HK-2 (cell line): ENCODE results near the gene ZEB2.

ENCODE experiments used
- DNase-seq: peaks from one replicate; pipeline ENCODE4 v3.0.0-alpha.2; 2018; ENCODE audit not compliant: unreplicated experiment

The ZEB2 gene

GRCh38 chr2:144513388-144514101, 6.4 kb downstream of the ZEB2 start:
- no peak for DNase-seq

GRCh38 chr2:144512891-144513351, 7.0 kb downstream of the ZEB2 start:
- no peak for DNase-seq

DNA sequence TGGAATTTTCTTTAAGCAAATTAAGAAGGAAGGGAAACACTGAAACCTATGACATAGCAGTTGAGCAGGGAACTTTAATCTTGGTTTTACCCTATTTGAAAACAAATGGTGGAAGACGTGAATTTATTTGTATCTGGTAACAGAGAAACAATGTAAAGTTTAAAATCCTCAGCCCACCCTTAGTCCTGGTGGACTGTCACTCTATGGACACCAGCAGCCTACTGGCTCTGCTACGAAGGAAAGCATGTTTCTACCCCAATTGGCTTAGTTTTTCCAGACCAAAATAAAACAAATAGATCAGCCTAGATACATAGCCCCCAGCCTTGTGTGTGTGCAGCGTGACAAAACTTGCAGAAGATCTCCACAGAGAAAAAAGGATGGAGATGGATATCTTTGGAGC, 7.4 kb downstream of the ZEB2 start:
- no peak for DNase-seq

GRCh38 chr2:144511937-144512336, 8.0 kb downstream of the ZEB2 start:
- no peak for DNase-seq

DNA sequence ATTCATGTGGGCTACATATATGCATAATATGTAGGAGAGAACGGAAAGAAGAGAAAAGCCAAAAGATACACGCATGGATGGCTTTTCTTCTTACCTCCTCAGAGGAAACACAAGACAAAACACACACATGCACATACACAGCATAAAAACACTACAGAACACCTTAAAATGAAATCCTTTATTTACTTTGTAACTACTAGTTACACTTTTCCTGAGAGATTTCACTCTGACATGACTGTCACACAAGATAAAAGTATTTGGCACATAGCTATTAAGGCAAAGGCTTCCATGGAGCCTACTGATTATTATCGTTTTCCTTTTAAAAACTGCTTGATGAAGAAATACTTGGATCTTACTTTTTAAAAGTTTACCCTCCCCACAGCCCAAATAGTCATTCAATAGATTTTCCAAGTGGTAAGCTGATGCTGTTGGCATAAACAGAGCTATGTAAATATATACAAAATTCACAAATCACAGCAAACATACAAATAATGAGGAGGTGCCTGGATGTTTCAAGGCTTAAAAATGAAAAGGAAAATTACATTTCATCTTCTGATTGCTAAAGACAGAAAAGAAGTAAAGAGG, 8.6 kb downstream of the ZEB2 start:
- no peak for DNase-seq

DNA sequence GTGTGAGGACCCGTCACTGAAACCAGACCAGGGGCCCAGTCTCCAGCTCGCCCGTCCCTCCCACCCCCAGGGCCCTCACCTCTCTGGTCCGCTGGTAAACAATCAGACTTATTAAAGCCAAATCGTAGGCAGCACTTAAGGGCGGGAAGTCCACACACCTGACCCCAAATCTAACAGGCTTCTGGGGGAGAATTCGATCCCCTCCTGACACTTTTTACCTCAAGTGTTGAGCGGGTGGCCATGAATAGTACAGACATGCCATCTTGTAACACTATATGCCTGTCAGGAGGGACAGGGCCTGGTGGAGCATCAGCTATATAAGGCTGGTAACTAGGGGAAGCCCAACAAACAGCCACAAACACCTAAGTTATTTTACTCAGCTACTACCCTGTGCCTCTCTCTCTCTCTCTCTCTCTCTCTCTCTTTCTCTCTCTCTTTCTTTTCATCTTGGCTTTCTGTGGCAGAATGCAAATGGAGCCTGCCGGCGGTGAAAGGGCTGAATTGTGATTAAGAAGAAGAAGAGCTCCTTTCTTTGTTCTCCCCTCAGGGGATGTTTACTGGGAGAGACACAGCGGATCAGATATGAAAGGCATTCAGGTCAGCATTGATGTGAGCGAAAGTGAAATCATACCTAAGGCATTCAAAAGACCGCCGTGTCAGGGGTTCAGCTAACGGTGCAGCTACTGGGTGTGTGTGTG, 9.5 kb downstream of the ZEB2 start:
- DNase-seq, result no peak

GRCh38 chr2:144509879-144510221, 10.1 kb downstream of the ZEB2 start:
- DNase-seq, result no peak

DNA sequence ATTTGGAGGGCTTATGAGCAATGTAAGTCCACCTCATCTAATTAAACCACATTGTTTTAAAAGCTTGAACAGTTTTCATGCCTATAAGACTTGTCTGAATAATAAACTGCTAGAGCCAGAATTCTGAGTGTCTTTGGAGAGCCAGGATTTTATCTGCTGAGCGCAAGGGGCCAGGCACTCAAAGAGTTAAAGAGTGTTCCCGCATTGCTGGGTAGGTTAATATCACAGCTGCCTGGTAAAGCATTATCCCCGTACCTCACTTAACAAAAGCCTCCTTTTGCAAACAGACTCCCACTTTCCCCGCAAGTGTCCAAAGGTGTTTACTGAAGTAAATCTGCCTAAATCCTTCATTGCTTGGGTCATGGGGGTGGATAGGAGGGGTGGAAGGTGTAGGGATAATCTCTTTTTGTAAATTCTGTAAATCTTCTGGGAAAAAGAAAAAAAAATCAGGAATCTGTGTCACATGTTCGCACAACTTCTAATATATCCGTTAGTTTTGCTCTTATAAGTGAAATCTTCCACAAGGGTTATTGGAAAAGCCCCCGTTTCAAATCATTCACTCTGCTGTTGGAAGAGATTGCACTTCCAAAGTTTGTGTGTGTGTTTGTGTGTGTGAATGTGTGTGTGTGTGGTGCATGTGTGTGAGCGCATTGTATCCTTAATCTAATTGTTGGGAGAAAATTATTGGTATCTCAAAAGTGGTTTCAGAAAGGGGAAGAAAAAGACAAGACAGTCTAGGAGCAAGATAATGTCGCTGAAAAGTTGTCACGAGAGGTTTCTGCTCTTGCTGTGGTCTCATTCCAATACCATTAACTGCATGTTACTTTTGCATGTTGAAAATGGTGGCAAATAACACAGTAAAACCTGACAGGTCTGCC, 10.7 kb downstream of the ZEB2 start:
- DNase-seq, result no peak

DNA sequence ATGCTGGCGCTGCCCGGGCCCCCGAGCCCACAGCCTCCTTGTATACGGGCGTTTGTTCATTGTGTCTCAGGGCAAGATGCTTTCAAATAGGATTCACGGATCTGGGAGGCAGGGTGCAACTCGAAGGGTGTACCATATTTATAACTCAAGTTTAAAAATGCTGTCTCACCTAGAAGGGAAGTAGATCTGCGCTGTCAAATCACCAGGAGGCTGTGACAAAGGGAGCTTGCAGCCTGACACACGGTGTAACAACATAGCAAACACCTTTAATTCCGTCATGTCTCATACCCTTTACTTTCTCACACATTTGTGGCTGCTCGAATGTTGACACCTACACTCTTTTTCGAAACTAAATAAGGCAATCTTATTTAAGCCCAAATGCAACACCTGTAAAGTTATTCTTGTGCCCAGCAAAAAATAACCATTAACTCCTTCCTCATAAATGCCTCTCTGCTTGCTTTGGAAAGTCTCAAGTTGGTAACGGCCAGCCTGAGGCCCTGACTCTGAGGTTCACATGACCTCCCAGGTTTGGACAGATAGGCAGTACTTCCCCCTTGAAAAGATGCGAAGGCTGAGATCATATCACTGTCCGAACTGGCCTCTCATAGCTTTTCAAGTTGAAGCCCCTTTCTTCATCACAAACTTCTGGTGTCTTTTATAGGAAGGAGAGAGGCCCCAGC, 11.6 kb downstream of the ZEB2 start:
- DNase-seq, result no peak

- no peak for DNase-seq
Observed at GRCh38 chr2:144507441-144508171, 12.3 kb downstream of the ZEB2 start.

DNA sequence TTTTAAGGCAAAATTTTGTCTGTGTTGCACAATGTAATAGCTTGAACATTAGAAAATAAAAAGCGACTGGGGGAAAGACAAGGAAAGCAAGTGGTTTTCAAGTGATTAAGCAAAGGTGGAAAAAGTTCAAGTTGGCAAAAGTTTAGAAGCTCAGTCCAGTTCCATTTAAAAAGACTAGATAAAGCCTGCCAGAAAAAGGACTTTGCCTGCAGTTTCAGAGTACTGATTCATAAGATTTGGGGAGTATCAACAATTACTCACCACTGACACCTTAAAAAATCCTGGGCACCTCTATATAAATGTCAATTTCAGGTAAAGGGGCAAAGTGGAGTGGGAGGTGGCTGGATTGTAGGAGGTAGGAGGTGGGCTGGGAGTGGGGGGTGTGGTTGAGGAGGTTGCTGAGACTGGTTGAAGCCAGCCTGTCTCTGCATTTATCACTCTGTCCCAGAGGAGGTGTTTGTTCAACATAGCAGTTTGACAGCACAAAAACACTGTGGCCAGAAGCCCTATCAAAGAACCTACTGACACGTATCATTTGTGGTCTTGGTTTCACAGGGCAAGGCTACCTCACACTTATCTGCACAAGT, 14.6 kb downstream of the ZEB2 start:
- DNase-seq, result no peak

- no peak for DNase-seq
Observed at GRCh38 chr2:144504218-144504641, 15.7 kb downstream of the ZEB2 start.

DNA sequence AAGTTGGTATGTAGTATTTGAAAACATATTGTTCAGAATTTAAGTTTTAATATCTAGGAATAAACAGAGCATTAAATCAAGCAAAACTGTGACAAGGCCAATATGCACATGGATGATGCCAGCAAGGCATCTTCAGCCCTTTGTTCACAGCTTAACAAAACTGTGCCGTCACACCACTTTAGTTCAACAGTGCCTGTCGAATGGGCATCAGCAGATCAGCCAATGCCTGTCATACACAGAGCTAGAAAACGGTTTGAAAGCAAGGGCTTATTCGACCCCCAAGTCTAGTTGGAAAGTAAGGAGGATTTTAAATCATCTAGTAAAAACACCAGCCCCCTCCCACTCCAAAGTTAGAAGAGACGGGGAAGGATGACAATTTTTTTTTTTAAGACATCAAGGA, 16.7 kb downstream of the ZEB2 start:
- DNase-seq, result no peak

GRCh38 chr2:144502369-144502768, 17.6 kb downstream of the ZEB2 start:
- no peak for DNase-seq

DNA sequence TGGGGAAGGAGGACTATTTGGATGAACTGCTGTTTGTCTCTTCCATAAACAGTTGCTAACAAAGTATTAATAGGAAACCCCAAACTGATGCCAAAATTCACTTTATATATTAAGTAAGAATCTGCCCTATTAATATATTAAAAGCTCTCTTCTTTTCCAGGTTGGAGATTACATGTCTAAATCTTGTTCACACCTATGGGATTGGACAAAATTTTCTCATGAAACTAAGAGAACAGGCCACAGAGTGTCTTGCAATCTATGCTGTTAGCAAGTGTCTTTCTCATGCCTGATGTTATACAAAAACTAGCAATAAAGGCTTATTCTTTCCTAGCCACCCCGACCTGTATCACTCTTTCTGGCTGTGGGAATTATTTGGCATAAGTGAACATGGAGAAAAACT, 18.3 kb downstream of the ZEB2 start:
- no peak for DNase-seq

- DNase-seq, result no peak
Observed at GRCh38 chr2:144501118-144501517, 18.8 kb downstream of the ZEB2 start.

DNA sequence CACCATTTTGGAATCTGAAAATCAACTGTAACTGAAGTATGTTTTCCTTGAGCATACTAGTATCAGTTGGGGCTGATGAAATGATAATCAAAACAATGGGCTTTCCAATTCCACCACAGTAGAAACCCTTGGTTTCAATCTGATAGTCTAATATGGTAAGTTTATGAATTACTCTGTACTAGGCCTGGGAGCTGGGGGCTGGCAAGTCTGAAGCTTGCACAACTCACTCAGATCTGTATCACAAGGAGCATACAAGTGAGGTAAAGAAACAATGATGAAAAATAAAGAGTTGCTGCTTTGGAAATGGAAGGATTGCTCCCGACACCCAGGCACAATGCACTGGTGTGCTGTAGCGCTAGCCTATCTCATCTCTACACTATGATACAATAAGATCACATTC, 19.4 kb downstream of the ZEB2 start:
- DNase-seq, result no peak

DNA sequence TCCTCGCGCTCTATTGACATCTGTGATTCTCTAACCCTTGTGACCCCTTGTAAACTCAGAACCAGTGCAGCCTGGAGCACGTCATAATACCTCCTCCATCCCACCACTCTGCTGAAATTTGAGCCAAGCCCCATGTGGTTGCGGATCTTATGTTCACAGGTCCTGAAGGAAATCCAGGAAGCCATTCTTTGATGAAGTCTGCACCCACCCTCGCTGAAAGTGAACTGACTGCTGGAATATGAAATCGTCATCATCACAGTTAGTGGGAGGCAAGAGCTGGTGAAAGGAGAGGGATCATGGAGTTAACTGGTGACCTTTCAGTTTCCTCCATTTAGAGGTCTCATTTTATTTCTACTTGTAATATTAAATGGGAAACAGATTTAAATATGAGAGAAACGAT, 21.6 kb downstream of the ZEB2 start:
- DNase-seq, result no peak

DNA sequence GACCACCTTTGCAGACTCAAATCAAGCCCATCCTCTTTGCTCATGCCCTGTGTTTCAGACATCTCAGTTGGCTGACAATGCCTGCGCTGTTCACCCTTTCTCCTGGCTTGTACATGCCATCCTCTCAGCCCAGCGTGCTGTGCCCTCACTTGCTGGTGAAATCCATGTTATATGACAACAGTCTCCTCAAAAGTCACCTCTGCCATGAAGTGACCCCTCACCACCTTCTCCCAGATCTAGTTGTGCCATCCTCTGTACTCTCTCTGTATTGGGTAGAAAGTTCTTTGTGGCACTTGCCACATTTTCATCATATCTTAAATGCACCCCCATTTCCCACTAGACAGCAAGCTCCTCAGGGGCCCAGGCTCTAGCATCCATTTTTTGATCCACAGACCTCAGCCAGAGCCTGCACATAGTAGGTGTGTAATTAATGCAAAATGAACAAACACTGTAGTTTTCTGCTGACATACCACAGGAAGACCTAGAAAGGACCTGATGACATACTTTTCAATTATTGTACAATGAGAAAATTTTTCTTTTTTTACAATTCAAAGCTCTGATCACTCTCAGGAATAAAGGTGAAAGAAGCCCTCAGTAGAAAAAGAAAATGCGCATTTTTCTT, 22.8 kb downstream of the ZEB2 start:
- DNase-seq, result no peak
